WTC11 (cell line): ENCODE measurements around the gene MEGF6. TPM values are rescaled to one million over a fixed set of nuclear protein-coding genes. Genes with fewer than 3 reads are reported as not detected.

ENCODE experiments used
- ATAC-seq: fragments of 200-7000 bp; cut with Tn5 transposase; 2 replicates; pipeline ENCODE4 v1.10.0; 2021; ENCODE audit warnings: mild to moderate bottlenecking, moderate library complexity
- CTCF ChIA-PET: fragments of 300-600 bp; sonication (Branson Sonifier 250); formaldehyde crosslinking; loops from one replicate; lab custom pipeline; 2021; ENCODE audit warnings: antibody characterized with exemption; lab: Charles Lee
- POLR2A ChIA-PET: fragments of 350-600 bp; sonication (Branson Sonifier 250); formaldehyde crosslinking; loops from one replicate; lab custom pipeline; 2021; ENCODE audit warnings: antibody characterized with exemption; lab: Charles Lee
- DNase-seq: peaks from one replicate; pipeline ENCODE4 v3.0.0; 2021; ENCODE audit warnings: low spot score
- H3K27ac Mint-ChIP-seq: 2 replicates; pipeline ENCODE4 v1.8.0; 2021; ENCODE audit warnings: mixed read lengths
- H3K27me3 Mint-ChIP-seq: 2 replicates; pipeline ENCODE4 v1.8.0; 2021; ENCODE audit warnings: low read depth, mild to moderate bottlenecking, moderate library complexity, mixed read lengths
- H3K36me3 Mint-ChIP-seq: 2 replicates; pipeline ENCODE4 v1.8.0; 2021; ENCODE audit warnings: mixed read lengths
- H3K4me1 Mint-ChIP-seq: 2 replicates; pipeline ENCODE4 v1.8.0; 2022; ENCODE audit warnings: mixed read lengths
- H3K4me3 Mint-ChIP-seq: 2 replicates; pipeline ENCODE4 v1.8.0; 2021; ENCODE audit warnings: mild to moderate bottlenecking, moderate library complexity, mixed read lengths
- H3K9me3 Mint-ChIP-seq: 2 replicates; pipeline ENCODE4 v1.8.0; 2021; ENCODE audit warnings: mixed read lengths
- ETV6 ChIP-seq: sonication (generic); formaldehyde crosslinking; IDR thresholded peaks from 2 replicates; pipeline ENCODE4 v1.8.1; 2022; ENCODE audit warnings: mild to moderate bottlenecking, missing genetic modification reagents
- FOXK1 ChIP-seq: sonication (generic); formaldehyde crosslinking; IDR thresholded peaks from 2 replicates; pipeline ENCODE4 v1.8.0; 2022; ENCODE audit warnings: mild to moderate bottlenecking, moderate library complexity, missing genetic modification reagents
- HMGA2 ChIP-seq: fragments of 250-450 bp; sonication (Bioruptor Pico); IDR thresholded peaks from 2 replicates; pipeline ENCODE4 v1.4.0; 2021; ENCODE audit warnings: mild to moderate bottlenecking, moderate library complexity
- MXD4 ChIP-seq: fragments of 250-450 bp; sonication (Bioruptor Pico); IDR thresholded peaks from 2 replicates; pipeline ENCODE4 v1.8.0; 2021; ENCODE audit warnings: mild to moderate bottlenecking, moderate library complexity, borderline replicate concordance
- OVOL2 ChIP-seq: fragments of 250-450 bp; sonication (Bioruptor Pico); IDR thresholded peaks from 2 replicates; pipeline ENCODE4 v1.9.0; 2021; ENCODE audit warnings: mild to moderate bottlenecking, borderline replicate concordance
- PRRX2 ChIP-seq: fragments of 250-450 bp; sonication (Bioruptor Pico); IDR thresholded peaks from 2 replicates; pipeline ENCODE4 v1.8.0; 2021; ENCODE audit warnings: mild to moderate bottlenecking
- SMAD3 ChIP-seq: sonication (generic); formaldehyde crosslinking; IDR thresholded peaks from 2 replicates; pipeline ENCODE4 v1.8.0; 2022; ENCODE audit warnings: missing genetic modification reagents, mild to moderate bottlenecking, borderline replicate concordance
- SOX15 ChIP-seq: fragments of 250-450 bp; sonication (Bioruptor Pico); IDR thresholded peaks from 2 replicates; pipeline ENCODE4 v1.9.0; 2021; ENCODE audit warnings: mild to moderate bottlenecking
- SP1 ChIP-seq: sonication (generic); formaldehyde crosslinking; conservative IDR thresholded peaks from 2 replicates; pipeline ENCODE4 v1.8.1; 2022; ENCODE audit warnings: missing genetic modification reagents
- TP53 ChIP-seq: sonication (generic); formaldehyde crosslinking; IDR thresholded peaks from 2 replicates; pipeline ENCODE4 v1.8.1; 2023; ENCODE audit warnings: mild to moderate bottlenecking, missing genetic modification reagents
- ZNF138 ChIP-seq: sonication (generic); formaldehyde crosslinking; conservative IDR thresholded peaks from 2 replicates; pipeline ENCODE4 v1.8.1; 2022; ENCODE audit warnings: mild to moderate bottlenecking, moderate library complexity, missing genetic modification reagents
- total RNA-seq: library from RNA; stranded (reverse); gene quantifications from 3 replicates; pipeline ENCODE4 v1.2.3, GENCODE V29; 2021
- TF ChIP-seq, protein P1 (sequence below): sonication (generic); formaldehyde crosslinking; conservative IDR thresholded peaks from 2 replicates; pipeline ENCODE4 v1.8.1; 2022; ENCODE audit warnings: mild to moderate bottlenecking, missing genetic modification reagents
- TF ChIP-seq, protein P2 (sequence below): sonication (generic); formaldehyde crosslinking; IDR thresholded peaks from 2 replicates; pipeline ENCODE4 v1.8.1; 2023; ENCODE audit warnings: mild to moderate bottlenecking, missing genetic modification reagents, moderate library complexity
- TF ChIP-seq, protein P3 (sequence below): sonication (generic); formaldehyde crosslinking; IDR thresholded peaks from 2 replicates; pipeline ENCODE4 v1.8.0; 2023; ENCODE audit warnings: missing genetic modification reagents
- TF ChIP-seq, protein P4 (sequence below): fragments of 250-450 bp; sonication (Bioruptor Pico); conservative IDR thresholded peaks from 2 replicates; pipeline ENCODE4 v1.9.0; 2021; ENCODE audit warnings: mild to moderate bottlenecking

MEGF6 gene
- total RNA-seq, 1 experiment from 2014 or later: 24.9 TPM

DNA sequence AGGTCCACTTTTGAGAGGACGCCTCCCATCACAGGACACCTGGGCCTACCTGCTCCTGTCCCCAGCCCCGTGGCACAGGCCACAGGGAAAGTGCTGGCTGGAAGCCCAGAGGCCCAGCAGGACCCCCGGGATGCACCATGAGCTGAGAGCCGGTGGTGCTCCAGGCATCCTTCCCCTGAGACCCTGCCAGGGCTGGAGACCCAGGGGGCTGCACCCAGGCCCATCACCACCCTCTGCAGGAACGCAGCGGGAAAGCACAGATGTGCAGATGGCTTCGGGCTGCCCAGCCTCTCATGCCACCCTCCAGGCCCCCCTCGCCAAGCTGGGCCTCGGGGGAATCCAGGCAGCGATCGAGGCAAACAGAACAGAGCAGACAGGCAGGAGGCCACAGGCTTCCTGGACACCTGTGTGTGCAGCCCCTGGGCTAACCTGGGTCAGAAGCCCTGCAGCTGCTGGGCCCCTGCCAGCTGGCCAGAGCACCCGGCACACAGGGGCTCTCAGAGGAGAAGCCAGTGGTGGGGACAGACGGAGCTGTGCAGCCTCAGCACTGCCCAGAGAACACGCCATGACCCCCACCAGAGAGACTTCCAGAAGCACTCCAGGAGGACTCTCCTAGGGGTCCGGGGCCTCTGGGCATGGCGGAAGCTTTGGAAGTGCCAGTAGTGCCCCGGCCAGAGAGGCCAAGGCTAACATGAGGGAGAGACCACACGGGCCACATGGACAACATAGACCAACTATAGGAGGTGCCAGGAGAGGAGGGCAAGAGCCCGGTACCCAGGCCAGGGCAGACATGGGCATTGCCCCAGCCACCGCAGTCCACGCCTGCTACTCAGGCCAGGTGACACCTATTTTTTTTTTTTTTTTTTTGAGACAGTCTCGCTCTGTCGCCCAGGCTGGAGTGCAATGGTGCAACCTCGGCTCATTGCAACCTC, 85.5 kb downstream of the MEGF6 start:
- H3K27ac Mint-ChIP-seq: no peak overlapping the region

DNA sequence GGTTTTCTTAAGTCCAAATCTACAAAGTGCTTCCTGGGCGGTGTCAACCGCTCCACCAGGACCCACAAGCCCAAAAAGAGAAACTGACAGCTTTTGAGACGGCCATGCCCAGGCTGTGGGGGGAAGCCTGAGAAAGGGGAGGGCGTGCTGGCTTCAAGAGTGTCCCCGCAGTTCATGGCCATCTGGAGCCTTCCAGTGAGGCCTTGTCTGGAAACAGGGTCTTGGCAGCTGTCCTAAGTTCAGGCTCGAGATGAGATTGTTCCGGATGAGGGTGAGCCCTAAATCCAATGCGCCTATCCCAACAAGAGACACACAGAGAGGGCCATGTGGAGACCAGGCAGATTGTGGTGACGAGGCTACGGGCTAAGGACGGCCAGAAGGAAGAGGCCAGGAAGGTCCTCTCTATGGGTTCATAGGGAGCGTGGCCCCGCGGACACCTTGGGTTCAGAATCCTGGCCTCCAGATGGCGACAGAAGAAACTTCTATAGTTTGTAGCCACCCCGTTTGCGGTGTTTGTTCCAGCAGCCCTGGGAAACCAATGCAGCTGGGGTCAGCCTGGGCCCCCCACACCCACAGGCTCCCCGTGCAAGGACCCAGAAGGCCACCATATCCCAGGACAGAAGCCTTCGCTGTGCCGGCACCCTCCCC, 86.6 kb downstream of the MEGF6 start:
- POLR2A ChIA-PET: no interaction called here
- CTCF ChIA-PET: interaction anchor here (0.5 to 1.2 kb wide), 7 partner anchors 21 to 94 kb away, joined by 3 to 7 read pairs (median 4); no protein-coding TSS in a partner anchor
- H3K4me3 Mint-ChIP-seq: no peak overlapping the region

More for the DNA sequence above, 85.5 kb downstream of the MEGF6 start:
- Mint-ChIP-seq H3K4me3 (no peak overlapping the region), H3K36me3 (no peaks in the 10 kb centered on the region), H3K4me1 (no peaks in the 10 kb centered on the region; the same call in 1 of the 2 replicates), H3K27me3 (peaks cover 13% of the 10 kb centered on the region), H3K9me3 (no peaks in the 10 kb centered on the region)
- no peak for ATAC-seq
- TF ChIP-seq FOXK1 (CRISPR knock-in tag) (no peak), ETV6 (CRISPR knock-in tag) (no peak), PRRX2 (CRISPR knock-in tag) (no peak), MXD4 (CRISPR knock-in tag) (no peak), OVOL2 (no peak), SMAD3 (no peak)
- ChIA-PET CTCF (interaction anchor here (0.7 to 2.3 kb wide), 10 partner anchors 7 to 89 kb away, joined by 3 to 14 read pairs (median 4); no protein-coding TSS in a partner anchor), POLR2A (interaction anchor here (0.6 kb wide), 1 partner anchor 8 kb away, joined by 3 read pairs; no protein-coding TSS in a partner anchor)
- no peak for DNase-seq

DNA sequence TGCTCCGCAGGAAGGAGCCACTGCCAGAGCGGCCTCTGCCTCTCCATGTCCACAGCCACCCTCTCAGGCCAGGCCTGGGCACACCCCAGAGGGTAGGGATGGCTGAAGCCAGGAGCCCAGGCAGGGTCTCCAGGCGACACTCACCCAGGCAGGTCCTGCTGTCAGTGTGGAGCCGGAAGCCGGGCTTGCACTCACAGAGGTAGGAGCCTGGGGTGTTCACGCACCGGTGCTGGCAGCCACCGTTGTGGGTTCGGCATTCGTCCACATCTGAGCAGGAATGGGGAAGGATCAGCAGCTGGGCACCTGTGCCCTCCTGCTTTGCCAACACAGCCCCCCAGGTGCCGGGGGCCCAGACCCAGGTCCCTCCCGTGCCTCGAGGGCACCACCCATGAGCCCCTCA, 87.3 kb downstream of the MEGF6 start:
- Mint-ChIP-seq H3K9me3 (no peaks in the 10 kb centered on the region), H3K4me1 (no peaks in the 10 kb centered on the region)
- DNase-seq: no peak
- TF ChIP-seq ZNF138 (no peak), SOX15 (CRISPR knock-in tag) (no peak)
- TF ChIP-seq, protein P1, sequence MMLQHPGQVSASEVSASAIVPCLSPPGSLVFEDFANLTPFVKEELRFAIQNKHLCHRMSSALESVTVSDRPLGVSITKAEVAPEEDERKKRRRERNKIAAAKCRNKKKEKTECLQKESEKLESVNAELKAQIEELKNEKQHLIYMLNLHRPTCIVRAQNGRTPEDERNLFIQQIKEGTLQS: no peak
- TF ChIP-seq, all 79 proteins: peak for 0
- Mint-ChIP-seq H3K36me3 (no peaks in the 10 kb centered on the region), H3K4me3 (no peak overlapping the region), H3K27ac (no peak overlapping the region), H3K27me3 (no peaks in the 10 kb centered on the region)
- CTCF ChIA-PET: no interaction called here
- no peak for ATAC-seq
- POLR2A ChIA-PET: no interaction called here

More for the DNA sequence above, 86.6 kb downstream of the MEGF6 start:
- TF ChIP-seq TP53 (CRISPR knock-in tag) (no peak), SP1 (no peak), HMGA2 (CRISPR knock-in tag) (no peak), FOXK1 (CRISPR knock-in tag) (no peak)
- TF ChIP-seq, protein P2, sequence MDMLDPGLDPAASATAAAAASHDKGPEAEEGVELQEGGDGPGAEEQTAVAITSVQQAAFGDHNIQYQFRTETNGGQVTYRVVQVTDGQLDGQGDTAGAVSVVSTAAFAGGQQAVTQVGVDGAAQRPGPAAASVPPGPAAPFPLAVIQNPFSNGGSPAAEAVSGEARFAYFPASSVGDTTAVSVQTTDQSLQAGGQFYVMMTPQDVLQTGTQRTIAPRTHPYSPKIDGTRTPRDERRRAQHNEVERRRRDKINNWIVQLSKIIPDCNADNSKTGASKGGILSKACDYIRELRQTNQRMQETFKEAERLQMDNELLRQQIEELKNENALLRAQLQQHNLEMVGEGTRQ (CRISPR knock-in tag): no peak
- TF ChIP-seq, protein P3, sequence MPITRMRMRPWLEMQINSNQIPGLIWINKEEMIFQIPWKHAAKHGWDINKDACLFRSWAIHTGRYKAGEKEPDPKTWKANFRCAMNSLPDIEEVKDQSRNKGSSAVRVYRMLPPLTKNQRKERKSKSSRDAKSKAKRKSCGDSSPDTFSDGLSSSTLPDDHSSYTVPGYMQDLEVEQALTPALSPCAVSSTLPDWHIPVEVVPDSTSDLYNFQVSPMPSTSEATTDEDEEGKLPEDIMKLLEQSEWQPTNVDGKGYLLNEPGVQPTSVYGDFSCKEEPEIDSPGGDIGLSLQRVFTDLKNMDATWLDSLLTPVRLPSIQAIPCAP (CRISPR knock-in tag): no peak
- TF ChIP-seq, protein P4, sequence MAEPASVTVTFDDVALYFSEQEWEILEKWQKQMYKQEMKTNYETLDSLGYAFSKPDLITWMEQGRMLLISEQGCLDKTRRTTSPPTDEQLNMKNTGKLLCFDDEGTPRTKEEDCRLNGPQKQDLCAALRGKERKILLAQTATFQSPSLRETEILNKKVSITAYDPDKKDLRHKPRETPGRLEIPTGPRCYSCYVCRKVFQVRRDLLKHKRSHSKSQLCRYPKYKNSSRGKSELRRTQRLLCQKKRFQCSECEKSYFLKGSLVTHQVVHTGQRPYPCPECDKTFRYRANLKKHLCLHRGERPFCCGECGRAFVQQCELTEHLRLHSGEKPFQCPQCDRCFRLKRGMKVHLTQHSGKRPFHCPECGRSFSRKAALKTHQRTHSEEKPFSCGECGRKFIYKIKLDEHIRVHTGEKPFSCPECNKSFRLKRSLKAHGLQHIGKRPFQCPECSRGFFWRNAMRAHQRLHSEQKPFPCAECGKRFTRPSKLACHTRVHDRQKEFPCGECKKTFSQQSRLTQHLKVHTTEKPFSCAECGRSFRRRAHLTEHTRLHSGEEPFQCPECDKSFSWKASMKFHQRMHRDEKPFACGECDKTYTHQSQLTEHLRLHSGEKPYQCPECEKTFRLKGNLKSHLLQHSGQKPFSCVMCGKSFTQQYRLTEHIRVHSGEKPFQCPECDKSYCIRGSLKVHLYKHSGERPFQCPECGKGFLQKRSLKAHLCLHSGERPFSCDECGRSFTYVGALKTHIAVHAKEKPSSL: no peak
- ATAC-seq (peak; percentile 38; the same call in 1 of the 2 replicates), DNase-seq (no peak)
- Mint-ChIP-seq H3K9me3 (no peaks in the 10 kb centered on the region), H3K36me3 (no peaks in the 10 kb centered on the region), H3K27me3 (peaks cover 3% of the 10 kb centered on the region; the same call in 1 of the 2 replicates), H3K27ac (peak overlapping the region; percentile 45; the same call in 1 of the 2 replicates), H3K4me1 (no peaks in the 10 kb centered on the region)
